CD4-positive, alpha-beta T cell (primary cell): ENCODE measurements around the gene ALDH2. TPM values are rescaled to one million over a fixed set of nuclear protein-coding genes. Genes with fewer than 3 reads are reported as not detected.

Experiments
- ATAC-seq: fragments of 200-7000 bp; cut with Tn5 transposase; one replicate; pipeline ENCODE4 v1.10.0; 2022; ENCODE audit warnings: mild to moderate bottlenecking; ENCODE audit not compliant: poor library complexity
- CTCF ChIA-PET: fragments of 350-600 bp; sonication (Branson Sonifier 250); formaldehyde crosslinking; loops from one replicate; lab custom pipeline; 2021; ENCODE audit warnings: antibody characterized with exemption, inconsistent platforms; lab: Charles Lee
- POLR2A ChIA-PET: fragments of 350-600 bp; sonication (Branson Sonifier 250); formaldehyde crosslinking; loops from one replicate; lab custom pipeline; 2021; ENCODE audit warnings: antibody characterized with exemption, inconsistent platforms; lab: Charles Lee
- DNase-seq, 14 experiments: peaks; one replicate each; pipeline ENCODE4 v3.0.0-alpha.2; 2013 to 2020; ENCODE audit warnings: mixed read lengths in 2 of 14
- H3K27ac ChIP-seq, 2 donors: one replicate each; pipeline versions ENCODE4 v1.5.1 to v1.7.0; 2013; ENCODE audit warnings: low read length in 2 of 2, low read depth in 1 of 2, mild to moderate bottlenecking in 1 of 2
- H3K27me3 ChIP-seq, 2 experiments: 1 replicate in 1 of 2; 2 replicates in 1 of 2; pipeline versions ENCODE4 v1.6.1 to v1.7.0; 2013; ENCODE audit warnings: low read length in 2 of 2, control low read depth in 1 of 2, mild to moderate bottlenecking in 1 of 2, moderate library complexity in 1 of 2; ENCODE audit not compliant: insufficient read depth in 2 of 2, control insufficient read depth in 1 of 2
- H3K36me3 ChIP-seq: one replicate; pipeline ENCODE4 v1.6.1; 2013; ENCODE audit warnings: low read length, control low read depth; ENCODE audit not compliant: insufficient read depth
- H3K4me1 ChIP-seq: one replicate; pipeline ENCODE4 v1.6.1; 2013; ENCODE audit warnings: low read length, control low read depth; ENCODE audit not compliant: insufficient read depth
- H3K4me3 ChIP-seq: one replicate; pipeline ENCODE4 v1.5.1; 2013; ENCODE audit warnings: mild to moderate bottlenecking, low read length, moderate library complexity
- H3K9me3 ChIP-seq, 2 experiments: 1 replicate in 1 of 2; 2 replicates in 1 of 2; pipeline versions ENCODE4 v1.6.1 to v1.7.0; 2013; ENCODE audit warnings: low read length in 2 of 2, mild to moderate bottlenecking in 2 of 2, control low read depth in 1 of 2, moderate library complexity in 1 of 2; ENCODE audit not compliant: control insufficient read depth in 1 of 2, insufficient read depth in 1 of 2
- H3K27ac Mint-ChIP-seq: one replicate; pipeline ENCODE4 v1.8.0; 2020; ENCODE audit warnings: mixed read lengths
- H3K27me3 Mint-ChIP-seq: one replicate; pipeline ENCODE4 v1.8.0; 2021; ENCODE audit warnings: mixed read lengths
- H3K36me3 Mint-ChIP-seq: one replicate; pipeline ENCODE4 v1.8.0; 2021; ENCODE audit warnings: low read depth, mixed read lengths
- H3K4me1 Mint-ChIP-seq: one replicate; pipeline ENCODE4 v1.8.0; 2021; ENCODE audit warnings: low read depth, mixed read lengths
- H3K4me3 Mint-ChIP-seq: one replicate; pipeline ENCODE4 v1.8.0; 2020; ENCODE audit warnings: mild to moderate bottlenecking, mixed read lengths
- H3K9me3 Mint-ChIP-seq: one replicate; pipeline ENCODE4 v1.8.0; 2020; ENCODE audit warnings: mixed read lengths
- intact Hi-C, 2 experiments: fragments of 100-400 bp; cut with DNase I in 1 of 2; cut with micrococcal nuclease in 1 of 2; formaldehyde crosslinking; loops; one replicate each; pipeline versions ENCODE4 v1.15.1 to v1.9.0; 2023 to 2025; cut with DNase I, micrococcal nuclease
- total RNA-seq, 174 experiments: library from RNA in 2 of 174; stranded (reverse) in 2 of 174; gene quantifications; one replicate each; pipeline ENCODE4 v1.2.3 and lab custom pipeline; 2021 to 2026
- TF ChIP-seq, protein P1 (sequence below): fragments of 200-600 bp; IDR thresholded peaks from one replicate; pipeline ENCODE4 v1.8.0; 2022; ENCODE audit warnings: antibody characterized with exemption, mild to moderate bottlenecking

Gene ALDH2
- total RNA-seq, 2 experiments from 2014 or later, result 2.0 to 2.1 TPM

- DNase-seq, result no peak
- ChIA-PET POLR2A (interaction anchor here (0.7 kb wide), 1 partner anchor 630 kb away, joined by 3 read pairs; no protein-coding TSS in a partner anchor), CTCF (no interaction called here)
- H3K27ac Mint-ChIP-seq, result no peak overlapping the region
- peaks cover 51% of the 10 kb centered on the region for H3K27me3 Mint-ChIP-seq
- peaks cover 0 to 13% of the 10 kb centered on the region in 2 experiments for H3K9me3 ChIP-seq
- intact Hi-C loops, result no loop called here
- H3K36me3 Mint-ChIP-seq, result no peaks in the 10 kb centered on the region
- H3K36me3 ChIP-seq, result no peaks in the 10 kb centered on the region
- H3K9me3 Mint-ChIP-seq, result no peaks in the 10 kb centered on the region
- H3K27ac ChIP-seq, result no peak overlapping the region
- peaks cover 12% of the 10 kb centered on the region for H3K4me1 ChIP-seq
- TF ChIP-seq, protein P1, sequence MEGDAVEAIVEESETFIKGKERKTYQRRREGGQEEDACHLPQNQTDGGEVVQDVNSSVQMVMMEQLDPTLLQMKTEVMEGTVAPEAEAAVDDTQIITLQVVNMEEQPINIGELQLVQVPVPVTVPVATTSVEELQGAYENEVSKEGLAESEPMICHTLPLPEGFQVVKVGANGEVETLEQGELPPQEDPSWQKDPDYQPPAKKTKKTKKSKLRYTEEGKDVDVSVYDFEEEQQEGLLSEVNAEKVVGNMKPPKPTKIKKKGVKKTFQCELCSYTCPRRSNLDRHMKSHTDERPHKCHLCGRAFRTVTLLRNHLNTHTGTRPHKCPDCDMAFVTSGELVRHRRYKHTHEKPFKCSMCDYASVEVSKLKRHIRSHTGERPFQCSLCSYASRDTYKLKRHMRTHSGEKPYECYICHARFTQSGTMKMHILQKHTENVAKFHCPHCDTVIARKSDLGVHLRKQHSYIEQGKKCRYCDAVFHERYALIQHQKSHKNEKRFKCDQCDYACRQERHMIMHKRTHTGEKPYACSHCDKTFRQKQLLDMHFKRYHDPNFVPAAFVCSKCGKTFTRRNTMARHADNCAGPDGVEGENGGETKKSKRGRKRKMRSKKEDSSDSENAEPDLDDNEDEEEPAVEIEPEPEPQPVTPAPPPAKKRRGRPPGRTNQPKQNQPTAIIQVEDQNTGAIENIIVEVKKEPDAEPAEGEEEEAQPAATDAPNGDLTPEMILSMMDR, result no peak
- no peak overlapping the region for H3K4me3 ChIP-seq
- peak overlapping the region; percentile 50 for H3K4me3 Mint-ChIP-seq
- H3K27me3 ChIP-seq, result peaks cover 18 to 33% of the 10 kb centered on the region in 2 experiments
- H3K4me1 Mint-ChIP-seq, result peaks cover 15% of the 10 kb centered on the region
- no peak for ATAC-seq
Observed at GRCh38 chr12:111764120-111764821, 2.5 kb upstream of the ALDH2 start.

- DNase-seq, result no peak
- Mint-ChIP-seq H3K4me3 (peak overlapping the region; percentile 76), H3K4me1 (peaks cover 12% of the 10 kb centered on the region), H3K36me3 (no peaks in the 10 kb centered on the region), H3K9me3 (no peaks in the 10 kb centered on the region), H3K27me3 (peaks cover 41% of the 10 kb centered on the region), H3K27ac (no peak overlapping the region)
- H3K9me3 ChIP-seq, result peaks cover 0 to 13% of the 10 kb centered on the region in 2 experiments
- TF ChIP-seq, protein P1, result no peak
- H3K27me3 ChIP-seq, result peaks cover 18 to 33% of the 10 kb centered on the region in 2 experiments
- intact Hi-C loops, result no loop called here
- H3K4me1 ChIP-seq, result peaks cover 12% of the 10 kb centered on the region
- peak overlapping the region; percentile 48 for H3K4me3 ChIP-seq
- no peak overlapping the region for H3K27ac ChIP-seq
- ChIA-PET CTCF (no interaction called here), POLR2A (interaction anchor here (0.9 kb wide), 1 partner anchor 45 kb away, joined by 3 read pairs; no protein-coding TSS in a partner anchor)
- no peak for ATAC-seq
- H3K36me3 ChIP-seq, result no peaks in the 10 kb centered on the region
Observed at GRCh38 chr12:111767362-111768158, 827 bp downstream of the ALDH2 start.

- H3K4me3 ChIP-seq, result no peak overlapping the region
- CTCF ChIA-PET, result no interaction called here
- H3K4me1 ChIP-seq, result peaks cover 12% of the 10 kb centered on the region
- TF ChIP-seq, protein P1, result no peak
- H3K27me3 ChIP-seq, result peaks cover 18 to 33% of the 10 kb centered on the region in 2 experiments
- POLR2A ChIA-PET, result interaction anchor here (0.9 kb wide), 1 partner anchor 45 kb away, joined by 3 read pairs; no protein-coding TSS in a partner anchor
- no peaks in the 10 kb centered on the region for H3K36me3 ChIP-seq
- peaks cover 35% of the 10 kb centered on the region for H3K27me3 Mint-ChIP-seq
- H3K27ac ChIP-seq, result no peak overlapping the region
- intact Hi-C loops, result no loop called here
- no peak overlapping the region for H3K4me3 Mint-ChIP-seq
- no peak for ATAC-seq
- no peaks in the 10 kb centered on the region for H3K36me3 Mint-ChIP-seq
- no peak overlapping the region for H3K27ac Mint-ChIP-seq
- no peaks in the 10 kb centered on the region for H3K9me3 Mint-ChIP-seq
- DNase-seq, result no peak
- H3K9me3 ChIP-seq, result peaks cover 0 to 13% of the 10 kb centered on the region in 2 experiments
- H3K4me1 Mint-ChIP-seq, result peaks cover 12% of the 10 kb centered on the region
Observed at GRCh38 chr12:111768159-111768895, 1.6 kb downstream of the ALDH2 start.
